HG03378 (cell line): Measurements from ENCODE around the gene NES.
A peak's percentile ranks its signal among the peaks of the same experiment; 100 is the strongest.
"Not testable (repeated sequence)": the region's sequence is repeated elsewhere in the genome, so short reads cannot be mapped to it uniquely, and the experiment has no call there.

Experiments
- ATAC-seq: cut with Tn5 transposase; IDR thresholded peaks from one replicate; pipeline ENCODE4 v1.9.1; 2021; ENCODE audit warnings: mild to moderate bottlenecking, moderate library complexity; ENCODE audit not compliant: unreplicated experiment

NES gene

DNA sequence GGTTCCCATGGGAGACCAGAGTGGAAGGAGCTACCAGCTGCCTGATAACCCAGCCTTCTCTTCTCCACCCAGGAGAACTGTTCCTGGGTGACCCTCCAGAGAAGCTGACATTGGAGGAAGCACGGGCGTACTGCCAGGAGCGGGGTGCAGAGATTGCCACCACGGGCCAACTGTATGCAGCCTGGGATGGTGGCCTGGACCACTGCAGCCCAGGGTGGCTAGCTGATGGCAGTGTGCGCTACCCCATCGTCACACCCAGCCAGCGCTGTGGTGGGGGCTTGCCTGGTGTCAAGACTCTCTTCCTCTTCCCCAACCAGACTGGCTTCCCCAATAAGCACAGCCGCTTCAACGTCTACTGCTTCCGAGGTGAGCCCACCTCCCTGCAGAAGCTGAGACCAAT is 28.7 kb downstream of the NES start:
- no peak for ATAC-seq

DNA sequence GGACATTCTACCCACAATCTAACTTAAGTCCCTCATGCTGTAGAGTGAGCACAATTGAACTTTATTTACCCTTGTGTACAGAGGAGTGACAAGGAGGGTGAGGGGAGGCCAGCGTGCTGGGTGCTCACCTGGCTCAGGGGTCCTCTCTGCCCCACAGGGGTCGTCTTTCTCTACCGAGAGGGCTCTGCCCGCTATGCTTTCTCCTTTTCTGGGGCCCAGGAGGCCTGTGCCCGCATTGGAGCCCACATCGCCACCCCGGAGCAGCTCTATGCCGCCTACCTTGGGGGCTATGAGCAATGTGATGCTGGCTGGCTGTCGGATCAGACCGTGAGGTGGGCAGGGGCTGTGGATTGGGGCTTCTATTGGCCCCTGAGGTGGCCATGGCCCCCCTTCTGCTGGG is 29.9 kb downstream of the NES start:
- no peak for ATAC-seq

DNA sequence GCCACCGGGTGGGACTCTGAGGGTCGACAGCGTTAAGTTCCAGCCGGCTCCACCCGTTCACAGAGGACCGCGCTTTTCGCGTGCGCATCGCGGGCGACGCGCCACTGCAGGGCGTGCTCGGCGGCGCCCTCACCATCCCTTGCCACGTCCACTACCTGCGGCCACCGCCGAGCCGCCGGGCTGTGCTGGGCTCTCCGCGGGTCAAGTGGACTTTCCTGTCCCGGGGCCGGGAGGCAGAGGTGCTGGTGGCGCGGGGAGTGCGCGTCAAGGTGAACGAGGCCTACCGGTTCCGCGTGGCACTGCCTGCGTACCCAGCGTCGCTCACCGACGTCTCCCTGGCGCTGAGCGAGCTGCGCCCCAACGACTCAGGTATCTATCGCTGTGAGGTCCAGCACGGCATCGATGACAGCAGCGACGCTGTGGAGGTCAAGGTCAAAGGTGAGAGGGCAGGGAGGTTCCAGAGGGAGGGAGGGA is 30.4 kb downstream of the NES start:
- ATAC-seq: no peak

- ATAC-seq: no peak
Observed at GRCh38 chr1:156645666-156646065, 31.5 kb downstream of the NES start.

- no peak for ATAC-seq
Observed at GRCh38 chr1:156645056-156645455, 32.2 kb downstream of the NES start.

- ATAC-seq: no peak
Observed at GRCh38 chr1:156644640-156645039, 32.6 kb downstream of the NES start.

GRCh38 chr1:156644146-156644545 is 33.1 kb downstream of the NES start:
- no peak for ATAC-seq

- peak; percentile 54 for ATAC-seq
Observed at GRCh38 chr1:156643778-156644092, 33.5 kb downstream of the NES start.

DNA sequence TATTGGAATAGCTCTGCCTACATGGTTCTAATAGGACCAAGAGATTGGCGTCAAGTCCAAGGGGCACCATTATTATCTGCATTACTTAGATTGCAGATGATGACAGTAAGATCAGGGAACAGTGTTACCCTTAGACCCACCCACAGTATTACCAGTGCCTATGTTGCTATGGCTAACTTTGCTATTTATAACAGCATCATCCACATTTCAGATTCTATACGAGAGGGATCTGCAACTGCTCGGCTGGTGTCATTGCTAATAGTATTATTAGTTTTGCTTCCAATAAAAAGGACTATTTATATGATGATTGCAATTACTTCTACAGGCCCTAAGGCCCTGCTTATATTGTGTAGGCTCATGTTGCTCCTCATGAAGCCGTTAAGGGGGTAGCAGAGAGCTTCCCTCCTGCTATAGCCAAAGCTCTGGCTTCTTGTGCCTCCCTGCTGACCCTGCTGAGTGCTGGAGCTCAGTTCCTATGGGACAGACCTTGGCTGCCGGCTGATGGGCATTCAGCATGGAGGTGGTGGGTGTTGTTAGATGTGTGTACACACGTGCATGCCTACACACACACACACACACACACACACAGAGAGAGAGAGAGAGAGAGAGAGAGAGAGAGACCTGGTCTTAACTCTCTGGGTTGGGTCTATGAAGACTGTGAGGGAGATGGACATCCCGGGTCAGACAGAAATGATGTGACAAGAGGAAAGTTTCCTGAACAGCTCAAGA is 34.0 kb downstream of the NES start:
- ATAC-seq: no peak

DNA sequence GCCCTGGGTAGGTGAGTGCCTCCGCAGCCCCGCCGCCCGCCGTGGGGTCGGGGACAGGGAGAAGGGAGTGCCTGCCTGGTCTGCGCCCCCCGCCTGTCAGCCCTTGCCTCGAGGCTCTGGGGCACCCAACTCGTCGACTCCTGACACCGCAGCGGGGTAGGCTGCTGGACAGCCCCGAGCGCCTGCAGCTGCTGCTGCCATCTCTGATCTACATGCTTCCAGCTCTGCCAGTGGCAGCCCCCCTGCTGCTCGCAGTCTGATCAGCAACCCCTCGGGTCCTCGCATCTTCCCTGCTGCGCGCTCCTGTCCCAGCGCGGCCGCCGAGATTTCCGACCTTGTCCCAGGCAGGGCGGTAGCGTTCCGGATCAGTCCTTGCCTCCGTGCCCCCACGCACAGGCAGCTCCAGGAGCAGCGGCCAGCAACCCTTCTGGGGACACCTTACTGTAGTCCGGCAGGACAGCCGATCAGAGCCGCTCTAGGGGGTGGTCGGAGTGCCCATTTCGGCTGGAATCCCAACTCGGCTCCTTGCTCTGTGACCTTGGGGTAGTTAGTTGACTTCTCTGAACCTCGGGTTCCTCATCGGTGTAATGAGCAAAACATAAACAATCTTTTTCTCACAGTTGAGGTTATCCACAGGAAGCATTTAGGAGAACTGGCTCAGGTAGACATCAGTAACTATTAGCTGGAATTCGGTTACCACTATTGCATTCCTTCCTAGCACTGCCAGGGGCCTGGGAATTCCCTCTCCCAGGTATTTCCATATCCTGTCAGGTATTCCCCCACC is 34.8 kb downstream of the NES start:
- no peak for ATAC-seq

GRCh38 chr1:156641761-156642264 is 35.4 kb downstream of the NES start, which contains the start of gene BCAN:
Gene BCAN (plus strand): TSS chr1:156642117. CDS start chr1:156646055, 3,938 bp downstream.
- no peak for ATAC-seq

DNA sequence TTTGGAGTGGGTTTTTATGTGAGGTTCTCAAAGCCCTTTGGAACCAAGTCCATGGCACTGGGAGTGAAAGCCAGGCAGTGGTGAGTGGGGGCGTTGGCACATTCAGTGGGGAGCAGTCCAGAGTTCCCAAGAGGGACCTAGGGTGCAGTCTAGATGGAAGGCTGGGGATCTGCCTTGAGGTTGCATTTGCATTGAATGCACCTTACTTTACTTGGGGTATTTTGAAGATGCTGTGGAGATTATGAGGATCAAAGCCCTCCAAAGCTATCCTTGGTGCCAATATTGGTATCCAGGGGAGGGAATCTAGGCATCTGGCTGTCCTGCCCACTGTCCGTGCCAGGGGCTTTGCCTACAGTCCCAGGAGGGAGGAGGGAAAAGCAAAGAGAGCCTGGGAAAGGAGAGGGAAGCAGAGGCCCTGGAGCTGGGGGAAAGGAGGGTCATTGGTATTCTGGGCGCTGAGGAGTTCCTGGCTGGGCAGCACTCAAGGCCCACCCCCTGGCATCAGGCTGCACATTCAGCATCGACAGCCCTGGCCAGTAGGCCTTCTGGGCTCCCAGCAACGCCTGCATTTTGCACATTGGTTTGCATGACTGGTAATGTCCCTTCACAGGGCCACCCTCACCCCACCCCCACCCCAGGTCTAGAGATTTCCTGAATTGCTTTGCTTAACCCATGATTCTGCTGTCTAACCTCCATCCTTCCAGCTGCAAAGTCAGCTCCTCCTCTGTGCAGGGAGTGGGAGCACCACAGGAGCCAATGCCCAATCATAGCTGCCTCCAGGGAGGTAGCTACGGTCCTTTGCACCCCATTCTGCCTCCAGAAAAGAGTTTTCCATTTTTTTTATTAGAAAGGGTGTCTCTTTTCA is 36.1 kb downstream of the NES start:
- ATAC-seq: no peak

DNA sequence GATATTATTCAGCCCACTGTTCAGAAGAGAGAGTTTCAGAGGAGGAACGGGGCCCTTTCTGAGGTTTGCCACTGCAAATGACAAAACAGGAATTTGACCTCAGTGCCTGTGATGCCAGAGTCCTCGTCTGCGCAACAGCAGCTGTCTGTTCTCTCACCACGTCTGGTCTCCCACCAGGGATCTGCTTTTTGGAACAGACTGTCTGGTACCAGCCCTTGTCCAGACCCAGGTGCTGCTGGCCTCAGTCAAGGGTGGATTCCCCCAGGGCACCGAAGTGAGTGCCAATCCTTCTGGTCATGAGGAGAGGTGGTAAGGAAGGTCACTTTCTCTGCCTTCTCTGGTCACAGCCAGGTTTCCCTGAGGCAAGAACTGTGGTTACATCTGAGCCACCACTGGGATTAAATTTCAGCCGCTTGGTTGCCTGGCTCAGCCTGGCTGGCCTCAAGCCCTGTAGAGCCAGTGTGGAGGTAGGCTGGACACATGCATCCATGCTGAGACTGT is 37.6 kb downstream of the NES start:
- ATAC-seq: no peak

GRCh38 chr1:156638189-156638985 is 38.8 kb downstream of the NES start:
- no peak for ATAC-seq

DNA sequence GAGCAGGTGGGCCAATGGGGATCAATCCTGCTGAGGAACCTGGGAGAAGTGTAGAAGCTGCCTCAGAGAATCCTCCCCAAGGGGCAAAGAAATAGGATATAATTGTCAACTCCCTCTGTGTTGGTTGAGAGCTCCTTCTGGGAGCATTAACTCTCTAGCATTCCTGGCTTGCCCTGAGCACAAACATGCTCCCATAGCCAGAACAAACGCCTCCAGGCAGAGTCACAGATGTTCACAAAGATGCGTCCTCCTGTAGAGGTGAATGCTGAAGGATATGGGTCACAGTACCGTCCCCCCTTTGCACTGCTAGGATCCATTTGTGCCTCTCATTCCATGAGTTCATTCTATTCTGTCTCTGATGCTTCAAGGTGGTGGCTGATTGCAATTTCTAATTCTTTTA is 44.9 kb downstream of the NES start:
- ATAC-seq: no peak

GRCh38 chr1:156631152-156631551 is 46.1 kb downstream of the NES start:
- ATAC-seq: not testable (repeated sequence)

GRCh38 chr1:156629823-156630449 is 47.3 kb downstream of the NES start:
- ATAC-seq: no peak

DNA sequence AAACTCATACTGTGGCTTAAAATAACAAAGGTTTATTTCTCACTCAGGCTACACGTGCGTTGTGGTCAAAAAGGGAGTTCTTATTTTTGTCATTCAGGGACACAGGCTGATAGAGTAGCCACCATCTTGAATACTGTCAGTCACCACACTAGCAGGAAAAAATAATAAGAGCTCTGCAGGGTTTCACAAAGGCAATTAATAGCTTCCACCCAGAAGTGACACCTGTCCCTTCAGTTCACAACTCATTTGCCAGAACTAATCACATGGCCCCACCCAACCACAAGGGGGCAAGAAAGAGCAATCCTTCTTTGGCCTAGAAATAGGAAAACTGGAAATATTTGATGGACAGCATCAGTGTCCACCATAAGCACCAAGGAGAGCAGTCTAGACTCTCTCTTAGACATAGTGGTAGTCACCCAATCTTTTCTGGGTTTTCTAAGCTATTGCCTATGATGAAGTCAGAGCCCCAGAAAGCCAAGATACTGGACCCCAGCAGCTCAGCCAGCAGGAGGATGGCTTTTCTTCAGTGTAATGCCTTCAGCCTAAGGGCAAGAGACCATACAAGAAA is 49.8 kb downstream of the NES start:
- no peak for ATAC-seq

GRCh38 chr1:156626079-156626438 is 51.1 kb downstream of the NES start:
- no peak for ATAC-seq
